RWPE1 (cell line): Measurements from ENCODE around the gene CAPSL.
"Not testable (repeated sequence)": the region's sequence is repeated elsewhere in the genome, so short reads cannot be mapped to it uniquely, and the experiment has no call there.

Source experiments
- CTCF ChIA-PET: fragments of 350-600 bp; sonication (Branson Sonifier 250); formaldehyde crosslinking; extraction: SDS; loops from one replicate; lab custom pipeline; 2021; lab: Yijun Ruan, JAX
- POLR2A ChIA-PET: fragments of 400-600 bp; formaldehyde crosslinking; extraction: SDS; loops from one replicate; lab custom pipeline; 2020; ENCODE audit warnings: antibody characterized with exemption; ENCODE audit not compliant: low non-redundant PET; lab: Yijun Ruan, JAX
- DNase-seq: peaks from one replicate; pipeline ENCODE4 v3.0.0; 2012; ENCODE audit warnings: low spot score
- H3K27ac ChIP-seq: fragments of 450-650 bp; 2 replicates; pipeline ENCODE4 v1.5.1; 2017
- CTCF ChIP-seq: fragments of 450-650 bp; conservative IDR thresholded peaks from 2 replicates; pipeline ENCODE4 v1.5.1; 2017; ENCODE audit warnings: low read depth, mild to moderate bottlenecking

Gene CAPSL

GRCh38 chr5:35900972-35901695 lies 37.3 kb downstream of the CAPSL start:
- no peak for DNase-seq
- no peak for TF ChIP-seq CTCF
- ChIA-PET CTCF (no interaction called here), POLR2A (no interaction called here)
- no peak overlapping the region for H3K27ac ChIP-seq

GRCh38 chr5:35899800-35900199 lies 38.6 kb downstream of the CAPSL start:
- no peak overlapping the region for H3K27ac ChIP-seq
- no peak for DNase-seq
- ChIA-PET CTCF (no interaction called here), POLR2A (no interaction called here)
- no peak for TF ChIP-seq CTCF

DNA sequence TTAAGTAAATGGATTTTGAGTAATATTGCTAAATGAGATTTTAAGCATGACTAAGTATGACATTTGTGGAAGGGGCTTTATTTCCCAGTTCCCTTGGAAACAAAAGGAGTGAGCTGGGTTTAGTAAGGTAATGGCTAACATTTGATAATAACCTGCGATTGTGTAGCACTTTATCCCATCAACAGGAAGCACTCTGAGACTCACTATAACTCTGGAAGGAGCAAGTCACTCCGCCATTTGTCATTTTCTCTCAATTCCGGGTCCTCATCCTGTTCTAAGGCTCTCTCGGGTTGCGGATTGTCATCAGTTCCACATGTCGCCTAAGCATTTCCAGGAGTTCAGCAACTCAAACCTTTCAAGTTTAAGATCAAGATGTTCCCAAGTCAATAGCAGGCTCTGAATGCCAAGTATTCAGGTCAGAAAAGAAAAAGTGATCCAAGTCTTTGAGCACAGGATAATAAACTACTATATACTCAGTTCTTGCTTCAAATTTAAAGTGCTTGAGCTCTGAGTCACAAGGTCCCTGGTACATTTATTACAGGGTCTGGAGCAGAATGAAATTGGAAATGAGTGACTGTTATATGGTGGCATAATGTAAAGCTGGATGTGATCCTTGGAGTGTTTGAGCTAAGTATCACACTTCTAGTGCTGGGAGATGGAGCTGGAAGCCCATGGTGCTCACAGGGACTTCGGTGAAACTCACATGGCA lies 39.3 kb downstream of the CAPSL start:
- ChIA-PET POLR2A (no interaction called here), CTCF (interaction anchor here (0.7 kb wide), 1 partner anchor 535 kb away, joined by 3 read pairs; no protein-coding TSS in a partner anchor)
- no peak for DNase-seq
- no peak for TF ChIP-seq CTCF
- H3K27ac ChIP-seq = no peak overlapping the region

DNA sequence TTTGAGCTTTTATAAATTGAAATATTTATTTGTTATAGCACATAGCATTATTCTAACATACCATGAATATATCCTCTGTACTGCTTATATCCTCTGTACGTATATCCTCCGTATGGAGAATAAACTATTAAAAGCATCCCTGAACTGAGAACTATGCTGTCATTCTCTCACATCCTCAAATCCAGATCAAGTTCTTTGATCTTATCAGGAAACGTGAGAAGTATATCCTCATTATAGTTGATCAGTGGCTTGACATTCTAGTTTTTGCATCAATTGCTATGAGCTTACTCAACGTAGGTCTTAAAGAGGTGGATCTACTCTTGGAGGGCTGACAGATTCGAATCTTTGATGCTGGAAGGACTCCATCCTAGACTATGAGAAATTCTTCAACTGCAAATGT lies 44.3 kb downstream of the CAPSL start:
- CTCF ChIA-PET = no interaction called here
- POLR2A ChIA-PET = no interaction called here
- no peak overlapping the region for H3K27ac ChIP-seq
- no peak for DNase-seq
- TF ChIP-seq CTCF = no peak

GRCh38 chr5:35892799-35893198 lies 45.6 kb downstream of the CAPSL start:
- POLR2A ChIA-PET, CTCF ChIA-PET, DNase-seq, H3K27ac ChIP-seq: not testable (repeated sequence)

DNA sequence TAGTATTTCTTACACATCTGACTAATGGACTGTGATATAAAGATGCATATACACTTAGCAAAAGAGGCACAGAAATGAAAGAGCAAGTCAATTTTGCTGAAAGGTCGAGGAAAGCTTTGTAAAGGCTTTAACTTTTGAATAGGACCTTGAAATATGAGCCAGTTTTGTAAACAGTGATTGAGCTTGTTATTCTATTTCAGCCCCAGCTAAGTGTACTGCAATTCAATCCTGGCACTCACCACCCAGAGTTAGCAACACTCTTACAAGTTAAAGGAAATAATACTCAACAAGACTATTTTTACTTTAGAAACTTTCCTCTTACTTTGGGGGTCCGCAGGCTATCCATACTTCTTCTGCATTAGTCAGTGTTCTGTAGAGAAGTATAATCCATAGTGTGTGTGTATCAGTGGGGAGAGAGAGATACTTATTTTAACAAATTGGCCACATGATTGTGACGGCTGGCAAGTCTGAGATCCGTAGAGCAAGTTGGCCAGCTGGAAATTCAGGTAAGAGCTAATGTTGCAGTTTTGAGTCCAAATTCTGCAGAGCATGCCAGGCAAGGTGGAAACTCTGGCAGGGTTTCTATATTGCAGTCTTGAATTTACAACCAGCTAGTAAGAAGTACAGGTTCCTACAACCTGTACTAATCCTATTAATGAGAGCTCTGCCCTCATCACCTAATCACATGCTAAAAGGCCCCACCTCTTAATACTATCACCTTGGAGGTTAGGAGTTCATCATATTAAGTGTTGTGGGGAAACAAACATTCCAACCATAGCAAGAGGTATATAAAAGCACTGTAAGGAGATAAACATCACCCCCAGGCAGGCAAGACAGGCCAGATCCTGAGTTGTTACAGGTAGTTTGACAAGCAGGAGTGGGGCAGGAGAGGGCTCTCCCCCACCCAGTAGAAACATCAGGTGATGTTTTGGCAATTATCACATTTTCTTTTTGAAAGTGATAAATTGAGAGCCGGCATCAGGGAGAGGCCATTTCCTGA lies 48.1 kb downstream of the CAPSL start:
- POLR2A ChIA-PET = no interaction called here
- CTCF ChIA-PET = no interaction called here
- DNase-seq = no peak

More for the DNA sequence above, 48.1 kb downstream of the CAPSL start:
- TF ChIP-seq CTCF = no peak
- H3K27ac ChIP-seq = no peak overlapping the region
